KMS-11 (cell line): ENCODE data around the gene PRDM10.

ENCODE experiments used
- H2AFZ ChIP-seq: fragments of 200-600 bp; sonication (generic); 2 replicates; pipeline ENCODE4 v1.6.1; 2016; ENCODE audit warnings: antibody characterized with exemption, mixed run types, low read depth
- H3K27ac ChIP-seq: fragments of 200-600 bp; sonication (generic); 2 replicates; pipeline ENCODE4 v1.6.1; 2016; ENCODE audit warnings: mild to moderate bottlenecking, mixed run types
- H3K27me3 ChIP-seq: fragments of 200-600 bp; sonication (generic); 2 replicates; pipeline ENCODE4 v1.6.1; 2017; ENCODE audit warnings: mild to moderate bottlenecking, low read depth, mixed run types, moderate library complexity; ENCODE audit not compliant: insufficient read depth
- H3K36me3 ChIP-seq: fragments of 200-600 bp; sonication (generic); 2 replicates; pipeline ENCODE4 v1.6.1; 2017; ENCODE audit warnings: mild to moderate bottlenecking, mixed run types; ENCODE audit not compliant: insufficient read depth
- H3K4me1 ChIP-seq: fragments of 200-600 bp; sonication (generic); 2 replicates; pipeline ENCODE4 v1.6.1; 2016; ENCODE audit warnings: mild to moderate bottlenecking, low read depth, mixed run types; ENCODE audit not compliant: poor library complexity, severe bottlenecking
- H3K4me2 ChIP-seq: fragments of 200-600 bp; sonication (generic); 2 replicates; pipeline ENCODE4 v1.7.0; 2016; ENCODE audit warnings: mild to moderate bottlenecking, mixed run types
- H3K4me3 ChIP-seq: fragments of 200-600 bp; sonication (generic); IDR thresholded peaks from 2 replicates; pipeline ENCODE4 v1.6.1; 2017; ENCODE audit warnings: low read depth, low read length, mixed read lengths; ENCODE audit not compliant: insufficient read depth
- H3K79me2 ChIP-seq: fragments of 200-600 bp; sonication (generic); 2 replicates; pipeline ENCODE4 v1.6.1; 2016; ENCODE audit warnings: low read depth, mixed run types; ENCODE audit not compliant: insufficient read depth
- H3K9ac ChIP-seq: fragments of 200-600 bp; sonication (generic); 2 replicates; pipeline ENCODE4 v1.6.1; 2016; ENCODE audit warnings: mild to moderate bottlenecking, mixed run types
- H4K20me1 ChIP-seq: fragments of 200-600 bp; sonication (generic); 2 replicates; pipeline ENCODE4 v1.6.1; 2016; ENCODE audit warnings: mild to moderate bottlenecking, mixed run types; ENCODE audit not compliant: insufficient read depth
- TF ChIP-seq, protein P1 (sequence below): fragments of 200-600 bp; sonication (generic); conservative IDR thresholded peaks from 2 replicates; pipeline ENCODE4 v1.6.1; 2017; ENCODE audit warnings: low read depth, mild to moderate bottlenecking, antibody characterized with exemption, low read length, moderate library complexity, mixed read lengths

Gene PRDM10

DNA sequence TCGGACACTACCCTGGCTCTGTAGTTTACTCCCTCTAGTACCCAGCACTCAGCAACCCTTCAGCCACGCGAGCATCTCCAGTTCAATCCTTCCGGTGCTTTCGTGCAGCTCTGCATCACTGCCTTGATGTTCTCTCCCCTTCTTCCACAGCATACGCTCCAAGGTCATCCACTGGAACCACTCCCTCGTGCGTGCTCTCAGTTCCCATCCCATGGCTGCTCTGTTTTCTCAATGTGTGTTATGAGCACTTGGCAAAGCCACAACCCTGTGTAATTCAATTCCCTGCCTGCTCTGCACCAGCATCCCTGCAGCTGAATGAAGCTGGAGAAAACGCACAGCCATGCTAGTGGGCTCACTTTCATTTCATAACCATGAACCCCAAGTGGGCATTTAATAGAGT, 68.7 kb downstream of the PRDM10 start:
- TF ChIP-seq, protein P1, sequence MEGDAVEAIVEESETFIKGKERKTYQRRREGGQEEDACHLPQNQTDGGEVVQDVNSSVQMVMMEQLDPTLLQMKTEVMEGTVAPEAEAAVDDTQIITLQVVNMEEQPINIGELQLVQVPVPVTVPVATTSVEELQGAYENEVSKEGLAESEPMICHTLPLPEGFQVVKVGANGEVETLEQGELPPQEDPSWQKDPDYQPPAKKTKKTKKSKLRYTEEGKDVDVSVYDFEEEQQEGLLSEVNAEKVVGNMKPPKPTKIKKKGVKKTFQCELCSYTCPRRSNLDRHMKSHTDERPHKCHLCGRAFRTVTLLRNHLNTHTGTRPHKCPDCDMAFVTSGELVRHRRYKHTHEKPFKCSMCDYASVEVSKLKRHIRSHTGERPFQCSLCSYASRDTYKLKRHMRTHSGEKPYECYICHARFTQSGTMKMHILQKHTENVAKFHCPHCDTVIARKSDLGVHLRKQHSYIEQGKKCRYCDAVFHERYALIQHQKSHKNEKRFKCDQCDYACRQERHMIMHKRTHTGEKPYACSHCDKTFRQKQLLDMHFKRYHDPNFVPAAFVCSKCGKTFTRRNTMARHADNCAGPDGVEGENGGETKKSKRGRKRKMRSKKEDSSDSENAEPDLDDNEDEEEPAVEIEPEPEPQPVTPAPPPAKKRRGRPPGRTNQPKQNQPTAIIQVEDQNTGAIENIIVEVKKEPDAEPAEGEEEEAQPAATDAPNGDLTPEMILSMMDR, result no peak
- no peak overlapping the region for H3K4me2 ChIP-seq
- no peaks in the 10 kb centered on the region for H3K4me1 ChIP-seq
- no peaks in the 10 kb centered on the region for H3K79me2 ChIP-seq
- no peaks in the 10 kb centered on the region for H4K20me1 ChIP-seq
- H3K4me3 ChIP-seq, result no peak overlapping the region
- no peak overlapping the region for H3K9ac ChIP-seq
- H3K27ac ChIP-seq, result no peak overlapping the region
- no peaks in the 10 kb centered on the region for H3K36me3 ChIP-seq
- H2AFZ ChIP-seq, result no peak overlapping the region
- no peaks in the 10 kb centered on the region for H3K27me3 ChIP-seq

DNA sequence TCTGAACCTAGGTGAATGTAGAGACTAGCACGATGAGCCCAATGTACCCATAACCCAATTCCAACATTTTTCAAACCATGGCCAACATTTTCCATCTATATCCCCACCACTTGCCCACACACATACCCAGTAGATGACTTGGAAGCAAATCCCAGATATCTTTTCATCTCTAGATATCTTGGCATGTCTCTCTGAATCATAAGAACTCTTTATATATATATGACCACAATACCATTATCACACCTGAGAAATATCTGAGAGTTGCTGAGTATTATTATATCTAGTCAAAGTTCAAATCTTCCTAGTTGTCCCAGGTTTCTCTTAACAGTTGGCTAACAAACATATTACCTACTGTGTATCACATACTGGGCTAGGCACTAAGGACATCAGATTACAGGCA, 69.4 kb downstream of the PRDM10 start:
- H3K9ac ChIP-seq, result no peak overlapping the region
- H3K27me3 ChIP-seq, result no peaks in the 10 kb centered on the region
- no peaks in the 10 kb centered on the region for H3K79me2 ChIP-seq
- no peak overlapping the region for H3K4me2 ChIP-seq
- TF ChIP-seq, protein P1, result no peak
- H3K4me3 ChIP-seq, result no peak overlapping the region
- H4K20me1 ChIP-seq, result no peaks in the 10 kb centered on the region
- H3K4me1 ChIP-seq, result no peaks in the 10 kb centered on the region
- no peak overlapping the region for H3K27ac ChIP-seq
- no peak overlapping the region for H2AFZ ChIP-seq
- H3K36me3 ChIP-seq, result no peaks in the 10 kb centered on the region

DNA sequence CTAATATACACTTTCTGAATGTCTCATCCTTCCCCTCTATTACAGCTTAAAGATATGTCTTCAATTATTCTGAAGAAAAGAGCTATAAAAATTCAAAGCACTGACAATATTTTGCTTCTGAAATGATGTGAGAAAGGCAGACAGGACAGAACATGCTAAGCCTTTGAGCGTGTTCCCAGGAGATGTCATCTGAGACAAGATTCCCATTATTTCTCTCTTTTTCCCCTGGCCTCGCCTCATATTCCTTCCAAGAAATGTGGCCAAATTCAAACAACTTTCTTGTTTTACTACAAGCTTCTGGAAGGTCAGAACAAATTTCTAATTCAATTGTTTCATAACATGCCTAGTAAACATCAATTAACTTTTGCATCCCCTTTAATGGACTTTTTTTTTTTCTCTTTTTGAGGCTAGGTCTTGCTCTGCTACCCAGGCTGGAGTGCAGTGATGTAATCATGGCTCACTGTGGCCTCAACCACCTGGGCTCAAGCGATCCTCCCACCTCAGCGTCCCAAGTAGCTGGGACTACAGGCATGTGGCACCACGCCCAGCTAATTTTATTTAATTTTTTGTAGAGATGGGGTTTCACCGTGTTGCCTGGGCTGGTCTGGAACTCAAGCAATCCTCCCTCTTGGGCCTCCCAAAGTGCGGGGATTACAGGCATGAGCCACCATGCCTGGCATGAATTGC, 70.1 kb downstream of the PRDM10 start:
- H3K36me3 ChIP-seq, result no peaks in the 10 kb centered on the region
- no peaks in the 10 kb centered on the region for H3K4me1 ChIP-seq
- no peak overlapping the region for H3K4me2 ChIP-seq
- TF ChIP-seq, protein P1, result no peak
- no peak overlapping the region for H3K4me3 ChIP-seq
- no peak overlapping the region for H3K27ac ChIP-seq
- no peaks in the 10 kb centered on the region for H3K79me2 ChIP-seq
- H3K27me3 ChIP-seq, result no peaks in the 10 kb centered on the region
- no peak overlapping the region for H2AFZ ChIP-seq
- H4K20me1 ChIP-seq, result no peaks in the 10 kb centered on the region
- no peak overlapping the region for H3K9ac ChIP-seq

GRCh38 chr11:129930743-129931142, 71.9 kb downstream of the PRDM10 start:
- Histone ChIP-seq H3K36me3 (no peaks in the 10 kb centered on the region), H3K27me3 (no peaks in the 10 kb centered on the region), H3K79me2 (no peaks in the 10 kb centered on the region), H3K4me2 (no peak overlapping the region), H4K20me1 (no peaks in the 10 kb centered on the region), H3K27ac (no peak overlapping the region), H3K4me1 (no peaks in the 10 kb centered on the region), H2AFZ (no peak overlapping the region), H3K4me3 (no peak overlapping the region), H3K9ac (no peak overlapping the region)
- TF ChIP-seq, protein P1, result no peak
